Measurements from ENCODE around the gene PAM.
"Not testable (repeated sequence)": the region's sequence is repeated elsewhere in the genome, so short reads cannot be mapped to it uniquely, and the experiment has no call there.

PAM gene

DNA sequence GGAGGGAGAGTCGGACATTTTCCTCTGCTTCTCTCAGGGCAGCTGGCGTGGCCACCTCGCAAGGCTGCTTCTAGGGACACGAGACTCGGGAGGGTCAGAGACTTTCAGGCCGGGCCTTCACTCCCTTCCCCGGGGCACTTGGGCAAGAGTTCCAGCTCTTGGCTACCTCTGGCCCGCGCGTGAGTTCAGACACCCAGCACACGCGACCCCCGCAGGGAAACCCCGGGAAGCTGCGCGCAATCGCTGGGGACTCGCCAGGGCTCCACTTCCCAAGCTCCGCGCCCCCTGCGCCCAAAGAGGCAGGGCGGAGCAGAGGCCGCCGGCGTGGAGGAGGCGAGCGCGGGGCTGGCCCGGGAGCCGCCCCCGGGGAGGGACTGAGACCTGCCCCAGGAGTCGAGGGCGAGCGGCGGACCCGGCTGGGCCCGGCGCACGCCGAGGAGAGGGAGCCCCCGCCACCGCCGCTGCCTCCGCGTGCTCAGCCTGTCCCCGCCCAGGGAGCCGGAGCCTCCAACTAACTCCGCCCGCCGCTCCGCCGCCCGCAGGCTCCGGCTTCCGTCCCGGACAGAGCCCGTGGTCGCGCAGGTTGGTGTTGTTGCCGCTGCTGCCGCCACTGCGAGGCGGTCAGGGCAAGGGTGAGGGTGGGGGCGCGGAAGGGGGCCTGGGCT, at the start of gene PAM:
Gene PAM (plus strand): TSS at position 539 of the 665 bp plus-strand sequence. CDS start 110,891 bp downstream, outside the sequence.
- peak; percentile 75 for DNase-seq

DNA sequence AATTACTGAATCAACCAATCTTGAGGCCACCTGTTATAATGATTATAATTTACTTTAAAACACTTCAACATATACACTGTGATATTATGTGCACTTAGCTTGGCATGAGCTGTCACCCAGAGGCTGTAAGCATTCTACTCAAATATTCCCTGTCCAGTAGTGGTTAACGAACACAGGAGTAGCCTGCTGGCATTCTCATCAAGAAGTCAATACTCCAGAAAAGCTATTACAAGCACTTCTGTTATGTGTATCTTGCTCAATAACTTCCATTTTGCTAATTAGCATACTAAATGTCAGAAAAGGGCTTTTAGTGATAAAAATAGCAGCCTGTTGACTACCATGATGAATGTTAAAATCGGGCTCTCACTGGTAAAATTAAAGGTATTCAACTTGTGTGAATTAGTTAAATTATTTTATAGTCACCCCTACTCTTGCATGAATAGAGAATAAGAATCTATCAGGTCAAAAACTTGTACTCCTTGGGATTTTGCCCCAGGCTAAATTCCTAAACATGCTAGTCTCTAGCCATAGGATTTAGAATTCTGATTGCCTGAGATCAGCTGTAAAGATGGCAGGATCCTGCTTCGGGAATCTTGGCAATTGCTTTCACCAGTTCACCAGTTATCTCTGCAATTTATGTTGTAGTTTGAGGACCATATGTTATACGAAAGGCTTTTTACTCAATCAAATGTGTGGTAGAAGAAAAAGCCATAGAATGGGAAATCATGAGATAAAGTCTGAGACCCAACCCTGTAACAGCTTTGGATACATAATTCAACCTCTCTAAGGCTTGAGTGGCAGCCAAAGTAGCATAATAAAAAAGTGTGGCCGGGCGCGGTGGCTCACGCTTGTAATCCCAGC, 43.4 kb upstream of the PAM start:
- DNase-seq: no peak

DNA sequence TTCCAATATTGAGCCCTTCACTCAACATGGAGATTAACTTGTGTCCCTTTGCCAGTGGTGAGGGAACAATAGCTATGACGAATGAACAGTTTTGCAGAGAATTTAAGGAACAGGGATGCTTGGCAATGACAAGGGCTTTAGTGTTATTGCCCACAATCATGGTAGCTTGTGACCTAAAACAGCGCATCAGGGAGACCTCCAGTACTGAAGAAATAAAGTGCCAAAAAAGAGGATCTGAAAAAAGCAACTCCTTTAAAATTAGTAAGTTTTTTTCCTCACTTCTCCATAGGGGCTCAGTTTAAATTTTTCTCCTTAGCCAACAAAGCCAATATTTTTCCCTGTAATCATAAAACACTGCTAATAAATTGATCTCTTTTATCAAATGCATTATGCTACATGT, 41.8 kb upstream of the PAM start:
- DNase-seq: no peak

DNA sequence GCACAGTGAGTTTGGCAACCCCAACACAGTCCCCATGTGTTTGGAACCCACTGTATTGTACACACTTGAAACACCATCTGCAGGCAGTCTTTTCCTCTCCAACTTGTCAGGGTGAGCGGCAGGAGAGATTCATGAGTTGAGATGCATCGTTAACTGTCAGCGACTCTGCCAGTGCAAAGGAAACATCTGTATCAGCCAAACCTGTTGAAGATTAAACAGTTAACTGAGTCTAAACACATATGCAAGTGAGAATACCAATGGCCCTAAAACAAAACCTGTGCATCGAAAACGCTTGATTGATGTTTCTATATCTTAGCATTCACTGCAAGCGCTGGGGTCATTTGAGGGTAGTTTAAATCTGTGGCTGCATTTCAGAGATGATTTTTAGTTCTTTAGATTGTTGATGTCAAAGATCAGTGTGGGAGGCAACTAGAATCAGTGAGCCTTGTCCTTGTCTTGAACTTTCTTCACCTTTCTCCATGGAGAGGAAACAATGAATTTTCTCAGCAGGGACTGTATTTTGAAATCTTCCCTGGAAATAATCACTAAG, 41.3 kb upstream of the PAM start:
- DNase-seq: no peak

DNA sequence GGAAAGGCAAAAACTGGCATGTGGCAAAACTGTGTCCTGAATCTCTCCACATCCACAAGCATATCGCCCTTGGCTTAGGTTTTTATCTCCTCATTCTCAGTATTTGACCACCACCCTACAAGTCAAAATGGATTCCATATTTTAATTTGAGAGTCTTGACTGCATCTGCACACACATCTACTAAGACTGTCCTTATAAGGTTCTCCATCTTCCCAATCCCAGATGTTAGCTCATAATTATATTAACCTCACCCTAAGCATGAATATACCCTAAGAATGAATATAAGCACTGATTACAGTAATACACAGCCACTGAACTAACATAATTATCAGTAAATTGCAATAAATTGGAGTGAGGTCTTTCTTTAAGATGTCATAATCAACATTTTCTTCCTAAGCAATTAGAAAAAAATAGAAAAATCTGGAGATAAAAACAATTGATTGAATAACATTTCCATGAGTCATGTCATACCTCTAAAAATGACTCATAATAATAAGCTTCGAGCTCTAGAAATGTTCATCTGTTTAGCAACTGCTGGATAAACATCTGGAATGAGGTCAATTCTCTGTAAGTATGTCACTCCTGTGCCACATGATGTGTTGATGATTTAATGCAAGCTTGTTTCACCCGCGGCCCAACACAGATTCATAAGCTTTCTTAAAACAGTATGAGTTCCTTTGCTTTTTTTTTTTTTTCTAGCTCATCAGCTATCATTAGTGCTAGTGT, 39.9 kb upstream of the PAM start:
- DNase-seq: peak; percentile 85

DNA sequence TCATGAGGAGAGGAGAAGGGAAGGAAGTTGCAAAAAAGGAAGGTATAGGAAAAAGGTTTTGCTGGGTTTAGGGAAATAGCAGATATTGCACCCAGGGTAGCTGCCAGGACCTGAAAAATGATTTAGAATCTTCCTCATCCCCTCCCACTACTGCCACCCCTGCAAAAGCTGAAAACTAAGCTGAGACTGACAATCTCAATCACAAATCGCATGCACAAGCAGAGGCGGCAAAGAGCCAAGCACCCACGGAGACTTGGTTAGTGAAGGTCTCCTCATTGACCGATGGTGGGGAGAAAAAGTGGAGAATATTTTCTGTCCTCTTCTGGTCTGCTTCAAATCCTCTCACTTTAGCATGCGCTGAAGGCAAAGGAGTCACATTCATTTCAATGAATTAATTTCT, 39.1 kb upstream of the PAM start:
- DNase-seq: no peak

DNA sequence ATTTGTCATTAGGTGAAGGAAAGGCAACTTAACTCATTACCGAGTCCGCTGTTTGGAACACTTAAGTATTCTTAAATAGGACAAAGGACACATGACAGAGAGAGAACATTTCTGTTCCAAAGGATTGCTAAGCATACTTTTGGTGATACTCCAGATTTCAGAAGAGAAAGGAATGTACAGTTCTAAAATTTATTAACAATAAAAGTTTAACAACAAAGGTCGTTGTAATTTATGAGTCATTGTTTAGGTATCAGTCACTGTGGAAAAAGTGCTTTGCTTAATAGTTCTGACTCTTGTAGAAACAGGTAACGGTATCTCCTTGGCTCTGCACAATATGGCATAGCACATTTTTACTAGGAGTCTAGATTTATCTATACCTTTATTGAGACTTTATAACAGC, 36.3 kb upstream of the PAM start:
- peak; percentile 28 for DNase-seq

DNA sequence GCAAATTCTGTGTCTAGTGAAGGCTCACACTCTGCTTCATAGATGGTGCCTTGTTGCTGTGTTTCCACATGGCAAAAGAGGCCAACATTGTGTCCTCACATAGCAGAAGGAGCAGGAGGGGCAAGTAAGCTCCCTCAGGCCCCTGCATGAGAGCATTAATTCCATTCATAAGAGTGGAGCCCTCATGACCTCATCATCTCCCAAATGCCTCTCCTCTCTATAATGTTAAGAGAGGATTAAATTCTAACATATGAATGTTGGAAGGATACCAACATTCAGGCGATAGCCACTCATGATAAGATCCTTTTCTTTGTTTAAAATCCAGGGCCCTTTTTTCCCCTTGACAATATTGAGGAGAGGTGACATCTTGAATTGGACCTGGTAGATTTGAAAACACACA, 35.2 kb upstream of the PAM start:
- peak; percentile 14 for DNase-seq

DNA sequence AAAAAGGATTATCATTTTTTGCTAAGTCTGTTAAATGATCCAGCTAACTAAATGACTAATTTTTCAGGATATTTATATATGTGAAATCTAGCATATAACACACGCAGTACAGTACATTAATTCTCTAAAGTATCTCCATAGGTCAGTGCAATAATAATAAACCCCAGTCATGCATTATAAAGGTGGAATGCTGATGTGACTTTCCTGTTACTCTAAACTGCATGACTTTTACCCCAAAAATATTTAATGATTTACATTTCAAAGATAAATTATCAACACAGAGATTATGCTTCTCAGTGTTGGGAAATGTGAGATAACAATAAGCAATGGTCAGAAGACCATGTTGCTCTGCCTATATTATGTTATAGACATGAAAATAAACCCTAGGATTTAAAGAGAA, 34.1 kb upstream of the PAM start:
- DNase-seq: no peak

DNA sequence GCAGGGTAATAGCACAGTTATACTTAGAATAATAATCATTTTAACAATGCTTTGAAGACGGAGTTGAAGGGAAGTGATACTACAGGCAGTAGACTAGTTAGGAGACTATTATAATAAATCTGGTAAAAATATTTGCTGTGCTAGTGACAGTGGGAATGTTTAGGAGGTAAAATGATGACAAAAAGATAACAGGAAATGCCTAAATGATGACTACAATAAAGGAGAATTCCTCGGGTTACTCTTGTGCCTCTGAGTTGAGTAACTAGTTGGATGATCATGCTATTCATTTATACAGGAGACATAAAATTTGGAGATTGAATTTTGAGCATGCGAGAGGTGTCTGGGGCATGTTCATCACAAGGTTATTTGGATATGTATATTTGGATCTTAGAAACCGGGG, 32.2 kb upstream of the PAM start:
- peak; percentile 79 for DNase-seq

DNA sequence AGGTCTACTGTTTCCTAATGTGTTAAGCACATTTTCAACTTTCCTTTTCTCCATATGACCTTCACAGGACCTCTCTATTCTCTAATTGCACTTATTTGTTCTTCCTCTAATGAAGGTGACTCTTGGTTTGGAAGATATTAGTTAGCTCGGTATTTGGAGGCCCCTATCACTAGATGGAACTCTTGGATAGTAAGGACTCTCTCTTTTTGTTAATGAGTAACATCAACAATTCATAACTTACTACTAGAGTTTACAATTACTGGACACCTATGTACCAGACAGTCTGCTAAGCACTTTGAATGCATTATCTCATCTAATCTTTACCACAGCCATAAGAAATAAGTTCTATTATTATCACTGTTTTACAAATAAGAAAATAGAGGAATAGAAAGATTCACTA, 23.4 kb upstream of the PAM start:
- DNase-seq: no peak

DNA sequence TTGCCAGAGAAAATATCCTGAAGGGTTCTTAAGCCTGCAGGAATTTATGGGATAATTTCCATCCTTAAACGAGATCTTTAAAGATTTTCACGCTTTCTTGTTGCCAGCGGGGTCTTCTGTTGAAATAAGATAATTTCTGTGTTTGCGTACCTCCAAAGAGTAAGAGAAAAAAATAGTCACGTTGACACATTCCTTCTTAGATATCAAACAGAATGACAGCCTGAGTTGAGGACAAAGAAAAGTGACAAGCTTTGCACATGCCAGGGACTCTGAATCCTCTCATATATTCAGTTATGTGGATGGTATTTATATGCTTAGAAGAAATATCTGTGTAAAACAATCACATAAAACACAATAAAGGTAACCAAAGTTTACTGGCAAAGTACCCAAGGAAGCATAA, 21.6 kb upstream of the PAM start:
- no peak for DNase-seq

DNA sequence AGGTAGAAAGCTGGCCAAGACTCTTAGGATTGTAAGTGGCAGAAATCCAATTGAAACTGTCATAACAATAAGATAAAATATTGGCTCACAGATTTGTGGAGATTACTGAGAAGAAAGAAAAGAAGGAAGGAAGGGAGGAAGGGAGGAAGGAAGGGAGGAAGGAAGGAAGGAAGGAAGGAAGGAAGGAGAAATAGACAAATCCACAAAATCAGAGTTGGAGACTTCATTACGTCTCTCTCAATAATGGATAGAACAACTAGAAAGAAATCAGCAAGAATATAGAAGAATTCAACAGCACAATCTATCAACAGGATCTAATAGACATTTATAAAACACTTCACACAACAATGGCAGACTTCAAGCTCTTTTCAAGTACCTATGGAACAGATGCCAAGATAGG, 17.9 kb upstream of the PAM start:
- no peak for DNase-seq

DNA sequence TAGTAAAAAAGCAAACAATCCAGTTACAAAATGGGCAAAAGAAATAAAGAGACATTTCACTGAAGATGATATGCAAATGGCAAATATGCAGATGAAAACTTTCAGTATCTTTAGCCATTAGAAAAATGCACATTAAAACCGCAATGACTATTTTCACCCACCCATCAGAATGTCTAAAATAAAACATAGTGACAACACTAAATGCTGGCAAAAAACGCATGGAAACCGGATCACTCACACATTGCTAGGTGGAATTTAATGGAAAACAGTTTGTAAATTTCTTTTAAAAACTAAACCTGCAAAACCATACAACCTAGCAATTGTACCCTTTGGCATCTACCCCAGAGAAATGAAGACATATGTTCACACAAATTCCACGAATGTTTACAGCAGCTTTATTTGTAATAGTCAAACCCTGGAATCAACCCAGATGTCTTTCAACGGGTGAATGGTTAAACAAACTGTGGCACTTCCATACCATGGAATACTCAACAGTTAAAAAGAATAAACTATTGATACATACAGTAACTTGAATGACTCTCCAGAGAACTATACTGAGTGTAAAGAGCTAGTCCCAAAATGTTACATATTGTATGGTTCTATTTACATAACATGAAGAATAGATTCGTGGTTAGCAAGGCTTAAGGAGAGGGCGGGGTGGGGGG, 17.2 kb upstream of the PAM start:
- DNase-seq: no peak

DNA sequence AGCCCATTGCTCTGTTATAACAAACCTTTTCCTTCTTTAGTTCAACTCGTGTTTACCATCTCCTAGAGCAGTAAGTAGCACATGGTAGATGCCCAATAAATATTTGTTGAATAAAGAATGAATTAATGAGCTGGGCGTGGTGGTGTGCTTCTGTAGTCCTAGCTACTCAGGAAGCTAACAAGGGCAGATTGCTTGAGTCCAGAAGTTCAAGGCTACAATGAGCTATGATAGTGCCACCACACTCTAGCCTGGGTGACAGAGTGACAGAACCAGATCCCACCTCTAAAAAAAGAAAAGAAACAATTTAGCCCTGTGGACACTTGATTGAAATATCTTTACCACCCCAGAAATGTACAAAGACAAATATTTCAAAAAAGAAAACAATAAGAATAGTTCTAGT, 14.6 kb upstream of the PAM start:
- no peak for DNase-seq

DNA sequence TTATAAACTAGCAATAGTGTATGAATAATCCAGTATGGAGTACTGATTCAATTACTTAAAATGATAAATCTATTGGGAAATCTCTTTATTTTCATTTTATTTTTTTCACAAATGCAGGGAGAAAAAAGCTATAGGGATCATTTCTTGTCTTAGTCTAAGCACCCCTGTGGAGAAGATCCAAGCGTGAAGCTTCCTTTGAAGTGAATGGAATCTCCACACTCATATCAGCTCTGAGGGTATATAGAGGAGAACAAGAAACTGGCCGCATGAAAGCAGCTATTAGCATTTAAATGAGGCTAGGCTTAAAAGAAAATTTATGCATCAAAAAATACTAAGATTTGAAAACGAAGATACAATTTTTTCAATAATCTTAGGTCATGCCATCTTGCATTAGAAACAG, 12.9 kb upstream of the PAM start:
- no peak for DNase-seq

DNA sequence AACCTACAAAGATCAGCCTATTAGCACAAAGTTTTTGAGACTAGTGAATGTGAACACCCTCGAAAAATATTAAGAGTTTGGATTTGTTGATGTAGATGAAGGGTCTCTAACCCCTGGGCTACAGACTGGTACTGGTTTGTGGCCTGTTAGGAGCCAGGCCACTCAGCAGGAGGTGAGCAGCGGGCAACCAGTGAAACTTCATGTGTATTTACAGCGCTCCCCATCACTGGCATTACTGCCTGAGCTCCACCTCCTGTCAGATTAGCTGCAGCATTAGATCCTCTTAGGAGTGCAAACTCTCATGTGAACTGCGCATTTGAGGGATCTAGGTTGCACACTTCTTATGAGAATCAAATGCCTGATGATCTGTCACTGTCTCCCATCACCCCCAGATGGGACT, 11.2 kb upstream of the PAM start:
- no peak for DNase-seq

DNA sequence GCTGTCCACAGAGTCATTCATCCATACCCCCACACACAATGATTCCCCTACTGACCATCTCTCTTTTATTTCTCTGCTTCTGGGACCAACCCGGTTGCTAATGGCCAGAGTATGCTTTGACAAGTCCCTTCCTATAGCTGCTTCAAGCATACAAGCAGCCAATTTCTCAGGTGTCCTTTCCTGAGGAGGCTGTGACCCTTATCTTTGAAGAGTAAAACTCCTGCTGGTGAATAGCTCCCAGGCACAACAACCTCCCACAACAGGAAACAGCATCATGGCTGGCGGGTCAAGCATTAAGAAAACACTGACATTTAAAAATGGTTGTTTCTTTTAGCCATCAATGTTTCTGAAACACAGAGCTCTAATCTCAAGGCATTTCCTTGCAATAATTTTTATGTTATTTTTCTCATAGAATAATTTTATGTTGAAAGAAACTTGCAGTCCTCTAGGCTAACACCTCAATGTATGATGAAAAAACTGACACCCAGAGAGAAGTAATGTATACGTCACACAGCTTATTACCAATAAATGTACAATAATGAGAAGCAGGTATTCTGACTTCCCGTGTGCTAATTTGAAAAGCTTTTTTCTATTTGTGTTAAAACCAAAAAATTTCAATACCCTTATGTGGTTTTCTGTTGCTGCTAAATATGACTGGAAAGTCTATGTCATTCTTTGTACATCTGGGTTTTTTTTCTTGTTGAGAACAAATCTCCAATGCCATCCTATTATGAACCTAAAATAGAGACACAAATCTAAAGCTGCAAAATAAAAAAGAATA, 7.5 kb upstream of the PAM start:
- DNase-seq: no peak

DNA sequence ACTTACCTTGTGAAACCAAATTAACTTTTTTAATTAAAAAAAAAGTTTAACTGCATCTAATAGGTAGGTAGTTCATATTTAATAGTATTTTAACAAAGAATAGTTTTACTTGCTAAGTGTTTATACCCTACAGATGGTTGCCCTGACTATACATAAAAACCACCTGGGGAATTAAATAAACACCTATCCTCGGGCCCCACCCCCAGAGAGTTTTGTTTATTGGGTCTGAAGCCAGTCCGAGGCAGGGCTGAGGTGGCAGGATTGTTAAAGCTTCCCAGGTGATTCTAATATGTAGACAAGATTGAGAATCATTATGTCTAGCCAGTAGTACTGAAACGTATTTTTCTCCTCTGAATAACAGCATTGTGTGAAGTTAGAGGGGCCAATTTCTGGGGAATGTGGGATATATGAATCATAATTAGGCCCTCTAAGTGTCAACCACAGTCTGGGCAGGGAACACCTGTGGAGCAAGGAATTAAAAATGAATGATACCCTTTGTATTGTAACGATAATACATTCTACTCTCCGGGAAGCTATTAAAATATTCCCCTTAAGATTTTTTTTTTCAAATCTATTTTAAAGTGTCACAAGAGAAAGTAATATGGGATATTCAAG, 5.6 kb upstream of the PAM start:
- no peak for DNase-seq

DNA sequence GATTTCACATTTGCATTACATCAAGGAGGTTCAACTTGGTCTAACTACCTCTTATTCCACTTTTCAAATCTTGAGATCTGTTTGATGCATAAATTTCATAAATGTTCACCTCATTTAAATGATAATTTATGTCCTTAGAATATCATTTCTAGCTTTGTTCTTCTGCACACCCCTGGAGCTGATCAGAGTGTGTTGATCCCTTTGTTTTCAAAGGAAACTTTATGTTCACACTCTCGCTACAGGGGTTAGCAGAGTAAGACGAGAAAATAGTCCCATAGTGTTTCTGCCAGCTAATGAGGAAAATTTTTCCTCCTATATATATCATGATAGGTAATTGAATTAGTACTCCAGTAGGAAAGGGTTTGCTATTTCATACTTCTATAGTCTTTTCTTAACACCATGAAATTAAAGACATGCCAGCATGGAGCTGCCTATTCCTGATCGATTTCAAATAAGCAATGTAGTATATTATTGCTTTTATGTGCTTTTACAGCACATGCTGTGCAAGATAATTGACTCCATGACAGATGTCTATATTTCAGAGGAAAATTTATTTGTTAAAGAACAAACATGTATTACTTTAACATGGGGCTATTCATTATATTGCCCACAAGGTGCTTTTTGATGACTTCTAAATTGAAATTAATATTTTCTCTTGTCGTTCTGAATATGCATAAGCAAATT, 4.8 kb upstream of the PAM start:
- DNase-seq: no peak

DNA sequence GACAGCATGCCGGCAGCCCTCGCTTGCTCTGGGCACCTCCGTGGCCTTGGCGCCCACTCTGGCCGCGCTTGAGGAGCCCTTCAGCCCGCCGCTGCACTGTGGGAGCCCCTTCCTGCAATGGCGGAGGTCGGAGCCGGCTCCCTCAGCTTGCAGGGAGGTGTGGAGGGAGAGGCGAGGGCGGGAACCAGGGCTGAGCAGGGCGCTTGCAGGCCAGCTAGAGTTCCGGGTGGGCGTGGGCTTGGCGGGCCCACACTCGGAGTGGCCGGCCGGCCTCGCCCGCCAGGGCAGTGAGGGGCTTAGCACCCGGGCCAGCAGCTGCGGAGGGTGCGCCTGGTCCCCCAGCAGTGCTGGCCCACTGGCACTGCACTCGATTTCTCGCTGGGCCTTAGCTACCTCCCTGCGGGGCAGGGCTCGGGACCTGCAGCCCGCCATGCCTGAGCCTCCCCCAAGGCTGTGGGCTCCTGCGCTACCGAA, 3.2 kb upstream of the PAM start:
- not testable (repeated sequence) for DNase-seq

Data from fibroblast of skin of right biceps (primary cell).